Stimulated activated effector memory CD8-positive, alpha-beta T cell treated with anti-CD3 and anti-CD28 coated beads, Interleukin-12 subunit alpha, Interleukin-12 subunit beta, amount 100 ng/mL, for 72 hours (primary cell): ENCODE data around the gene ITPR3.

Experiments
- ATAC-seq: fragments of 150-1000 bp; cut with Tn5 transposase; 2 replicates; pipeline ENCODE4 v1.10.0; 2021
- DNase-seq, 2 donors: peaks; one replicate each; pipeline ENCODE4 v3.0.0; 2021 to 2022; ENCODE audit warnings: low spot score in 2 of 2
- H3K27ac Mint-ChIP-seq: one replicate; pipeline ENCODE4 v1.8.0; 2022; ENCODE audit warnings: mild to moderate bottlenecking, mixed read lengths
- H3K36me3 Mint-ChIP-seq: one replicate; pipeline ENCODE4 v1.8.0; 2022; ENCODE audit warnings: mild to moderate bottlenecking, mixed read lengths
- H3K4me1 Mint-ChIP-seq: one replicate; pipeline ENCODE4 v1.8.0; 2022; ENCODE audit warnings: mixed read lengths
- H3K4me3 Mint-ChIP-seq: one replicate; pipeline ENCODE4 v1.8.0; 2022; ENCODE audit warnings: mild to moderate bottlenecking, mixed read lengths
- H3K9me3 Mint-ChIP-seq: one replicate; pipeline ENCODE4 v1.8.0; 2022; ENCODE audit warnings: mixed read lengths

Gene ITPR3

DNA sequence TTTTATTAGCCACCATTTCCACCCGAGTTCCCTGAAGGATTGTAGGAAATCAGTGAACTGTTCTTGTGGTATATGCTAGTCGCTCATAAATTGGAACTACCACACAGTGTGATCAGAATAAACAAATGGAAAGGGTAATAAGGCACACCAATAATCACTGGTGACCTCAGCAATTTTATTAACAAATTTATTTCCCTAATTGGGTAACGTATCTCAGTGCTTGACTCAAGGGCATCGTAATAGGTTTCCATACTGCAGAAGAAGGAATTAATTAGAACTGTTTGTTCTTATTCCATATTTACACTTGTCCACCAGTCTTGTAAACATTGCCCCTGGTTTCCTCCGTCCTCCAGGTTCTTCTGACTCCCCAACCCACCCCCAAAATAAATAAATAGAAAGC lies 100.4 kb downstream of the ITPR3 start:
- no peaks in the 10 kb centered on the region for H3K9me3 Mint-ChIP-seq
- no peaks in the 10 kb centered on the region for H3K4me1 Mint-ChIP-seq
- DNase-seq (no peak), ATAC-seq (no peak)
- H3K36me3 Mint-ChIP-seq: no peaks in the 10 kb centered on the region
- H3K4me3 Mint-ChIP-seq: no peak overlapping the region
- H3K27ac Mint-ChIP-seq: no peak overlapping the region

DNA sequence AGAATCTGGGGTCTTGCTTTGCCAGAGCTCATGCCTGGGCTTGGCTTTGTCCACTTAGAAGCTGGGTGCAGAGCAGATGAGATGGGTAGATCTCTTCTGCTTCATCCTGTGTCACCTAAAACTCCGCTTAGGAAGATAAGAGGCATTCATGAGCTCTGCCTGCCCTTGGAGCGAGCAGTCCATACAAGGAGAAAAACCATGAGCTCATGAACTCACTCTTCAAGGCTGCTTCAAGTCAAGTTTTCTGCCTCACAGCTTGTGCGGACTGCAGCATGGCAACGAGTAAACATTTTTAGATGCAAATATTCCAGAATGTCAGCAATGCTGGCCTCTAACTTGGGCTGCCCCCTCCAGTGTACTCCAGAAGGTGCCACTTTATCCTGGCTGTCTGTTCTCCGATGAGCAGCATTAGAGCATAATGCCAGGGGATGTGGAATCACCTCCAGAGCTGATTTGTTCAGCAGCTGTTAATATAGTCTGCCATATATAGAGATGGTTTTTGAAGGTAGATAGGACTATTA lies 101.0 kb downstream of the ITPR3 start:
- no peaks in the 10 kb centered on the region for H3K36me3 Mint-ChIP-seq
- no peak overlapping the region for H3K4me3 Mint-ChIP-seq
- no peak for ATAC-seq
- H3K9me3 Mint-ChIP-seq: no peaks in the 10 kb centered on the region
- DNase-seq: no peak
- H3K27ac Mint-ChIP-seq: no peak overlapping the region
- no peaks in the 10 kb centered on the region for H3K4me1 Mint-ChIP-seq

DNA sequence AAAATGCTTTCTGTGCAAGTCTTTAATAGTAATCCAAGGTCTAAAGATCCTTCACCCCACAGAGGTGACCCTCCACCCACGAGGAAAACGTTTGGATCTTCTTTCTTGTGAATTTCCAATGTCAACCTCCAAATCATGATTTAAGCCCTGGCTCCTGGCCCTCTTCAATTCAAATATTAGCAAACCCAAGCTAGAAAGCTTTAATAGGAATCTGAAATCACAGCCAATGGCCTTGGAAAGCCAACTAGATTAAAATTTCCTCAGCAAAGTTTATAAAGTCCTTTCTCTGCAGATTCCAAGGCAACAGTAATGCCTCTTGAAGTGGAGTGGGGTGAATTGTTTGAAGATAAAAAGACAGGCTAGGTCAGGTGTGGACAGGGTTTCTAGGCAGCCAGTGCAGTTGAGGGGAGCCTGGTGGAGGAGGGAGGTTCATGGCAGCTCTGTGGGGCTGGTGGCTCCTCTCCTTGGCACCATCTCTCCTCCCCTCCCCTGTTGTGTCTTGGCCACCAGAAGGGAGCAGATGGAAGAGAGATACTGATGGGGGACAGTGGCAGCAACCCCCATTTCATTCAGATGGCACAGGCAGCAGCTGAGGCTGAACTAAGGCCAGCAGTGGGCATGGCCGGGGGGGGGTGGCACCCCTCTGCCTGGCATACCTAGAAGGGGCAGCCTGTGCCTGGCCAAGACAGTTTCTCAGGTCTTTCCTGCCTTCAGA lies 102.4 kb downstream of the ITPR3 start:
- no peaks in the 10 kb centered on the region for H3K9me3 Mint-ChIP-seq
- no peak overlapping the region for H3K4me3 Mint-ChIP-seq
- no peaks in the 10 kb centered on the region for H3K4me1 Mint-ChIP-seq
- no peaks in the 10 kb centered on the region for H3K36me3 Mint-ChIP-seq
- H3K27ac Mint-ChIP-seq: no peak overlapping the region
- DNase-seq: no peak
- ATAC-seq: no peak

DNA sequence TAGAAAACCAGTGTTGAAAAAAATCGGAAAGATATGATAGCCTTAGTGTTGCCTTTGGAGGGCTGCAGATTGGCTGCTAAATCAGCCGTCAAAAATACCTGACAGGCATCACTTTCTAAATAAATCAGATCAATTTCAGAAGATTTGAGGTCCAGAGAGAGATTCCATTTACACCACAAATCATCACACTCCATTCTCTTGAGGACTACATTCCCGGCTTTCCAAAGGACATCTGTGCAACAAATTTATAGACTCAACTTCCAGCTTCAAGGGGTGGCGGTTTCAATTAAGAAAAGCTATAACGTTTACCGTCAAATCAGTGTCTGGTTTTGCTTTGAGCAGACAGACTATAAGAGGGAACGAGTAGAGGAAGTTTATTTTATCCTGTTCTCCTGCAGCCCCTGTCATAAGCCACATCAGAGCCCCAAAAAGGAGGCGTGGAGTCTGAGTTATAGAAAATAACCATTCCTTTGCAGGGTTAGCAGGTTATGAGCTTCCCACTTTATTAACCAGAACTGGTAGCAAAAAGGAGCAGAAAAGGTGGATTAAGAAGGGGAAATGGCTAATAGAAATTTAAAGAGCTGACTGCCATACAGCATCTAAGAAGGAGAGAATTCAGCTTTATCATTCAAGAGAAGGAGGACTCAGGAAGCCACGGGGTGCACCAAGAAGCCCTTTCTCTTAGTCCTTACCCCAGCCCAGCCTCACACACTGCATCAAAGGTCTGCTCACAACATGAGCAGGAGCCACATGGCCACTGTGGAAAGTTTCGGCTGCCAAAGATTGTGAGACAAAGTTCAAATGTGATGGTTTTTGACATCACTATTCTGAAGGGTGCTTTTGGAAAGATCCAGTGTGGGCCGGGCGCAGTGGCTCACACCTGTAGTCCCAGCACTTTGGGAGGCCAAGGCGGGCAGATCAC lies 103.2 kb downstream of the ITPR3 start:
- DNase-seq (no peak), ATAC-seq (no peak)
- Mint-ChIP-seq H3K4me1 (no peaks in the 10 kb centered on the region), H3K27ac (no peak overlapping the region), H3K36me3 (no peaks in the 10 kb centered on the region), H3K4me3 (no peak overlapping the region), H3K9me3 (no peaks in the 10 kb centered on the region)

DNA sequence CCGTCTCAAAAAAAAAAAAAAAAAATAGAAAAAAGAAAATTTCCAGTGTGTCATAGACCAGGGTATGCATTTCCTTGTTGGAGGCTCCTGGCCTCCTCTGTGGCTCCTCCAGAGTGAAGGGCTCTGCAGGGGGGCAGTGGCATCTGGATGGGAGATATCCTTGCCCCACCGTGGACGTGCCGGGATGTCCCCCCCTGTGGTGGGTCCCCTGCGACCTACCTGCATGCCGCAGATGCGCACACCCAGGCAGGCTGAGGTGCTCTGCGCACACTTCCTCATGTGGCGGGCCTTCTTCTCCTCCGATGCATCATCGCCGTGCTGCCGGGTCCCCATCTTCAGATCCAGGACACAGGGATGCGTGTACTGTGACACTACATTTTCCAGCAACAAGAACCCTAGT lies 104.1 kb downstream of the ITPR3 start:
- Mint-ChIP-seq H3K4me1 (no peaks in the 10 kb centered on the region), H3K36me3 (no peaks in the 10 kb centered on the region), H3K4me3 (no peak overlapping the region), H3K9me3 (no peaks in the 10 kb centered on the region), H3K27ac (no peak overlapping the region)
- ATAC-seq: no peak
- no peak for DNase-seq

DNA sequence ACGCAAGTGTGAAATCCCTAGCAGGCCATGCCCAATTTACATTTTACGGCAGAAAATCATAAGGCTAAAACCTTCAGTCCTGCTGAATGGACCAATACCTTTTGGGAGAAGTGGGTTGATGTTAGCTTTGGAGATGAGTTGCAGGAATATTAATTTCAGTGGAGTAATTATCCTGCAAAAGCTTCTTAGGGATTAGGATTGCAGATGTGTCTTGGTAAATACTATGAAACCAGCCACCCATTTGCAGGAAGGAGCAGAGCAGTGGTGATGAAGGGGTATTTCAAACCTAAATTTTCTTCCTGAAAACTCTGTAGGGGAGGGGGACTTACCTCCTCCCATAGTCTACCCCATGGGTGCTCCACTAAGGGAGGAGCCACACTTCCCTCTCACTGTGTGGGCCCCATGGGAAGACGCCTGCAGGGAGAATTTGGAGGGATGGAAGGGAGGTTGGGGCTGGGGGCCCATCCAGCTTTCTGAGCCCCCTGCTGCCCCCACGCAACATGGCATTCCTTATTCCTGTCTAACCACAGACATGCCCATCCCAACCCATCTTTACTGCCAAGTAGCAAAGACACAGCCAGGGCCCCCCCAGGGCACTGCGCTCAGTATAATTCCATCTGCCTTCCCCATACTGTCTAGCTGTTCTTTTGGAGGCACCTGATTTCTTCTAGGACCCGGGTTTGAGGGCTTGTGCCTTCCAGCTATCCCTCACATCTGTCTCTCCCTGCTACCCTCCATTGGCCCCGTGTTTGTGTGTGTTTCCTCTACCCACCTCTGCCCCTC lies 105.0 kb downstream of the ITPR3 start:
- H3K27ac Mint-ChIP-seq: no peak overlapping the region
- H3K4me1 Mint-ChIP-seq: no peaks in the 10 kb centered on the region
- no peak overlapping the region for H3K4me3 Mint-ChIP-seq
- no peak for ATAC-seq
- DNase-seq: no peak
- H3K36me3 Mint-ChIP-seq: no peaks in the 10 kb centered on the region
- no peaks in the 10 kb centered on the region for H3K9me3 Mint-ChIP-seq

DNA sequence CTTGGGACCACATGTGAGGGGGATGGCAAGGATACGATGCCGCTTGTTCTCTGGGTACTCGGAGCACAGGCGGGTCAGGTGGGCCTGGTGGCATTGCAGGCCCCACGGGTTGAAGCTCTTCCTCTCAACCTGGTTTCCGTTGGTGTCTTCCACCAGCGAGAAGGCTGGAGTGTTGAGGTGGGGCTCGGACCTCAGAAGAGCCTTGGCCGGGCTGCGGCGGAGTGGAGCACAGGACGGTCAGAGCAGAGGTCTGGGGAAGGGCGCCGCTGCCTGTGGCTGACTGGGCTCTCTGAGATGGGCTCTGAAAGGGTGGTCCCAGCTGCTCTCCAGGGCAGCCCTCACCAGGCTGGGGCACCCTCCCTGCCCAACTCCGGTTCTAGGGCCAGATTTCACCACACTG lies 105.6 kb downstream of the ITPR3 start:
- H3K4me3 Mint-ChIP-seq: no peak overlapping the region
- no peak for DNase-seq
- no peaks in the 10 kb centered on the region for H3K9me3 Mint-ChIP-seq
- H3K4me1 Mint-ChIP-seq: no peaks in the 10 kb centered on the region
- H3K36me3 Mint-ChIP-seq: no peaks in the 10 kb centered on the region
- ATAC-seq: no peak
- no peak overlapping the region for H3K27ac Mint-ChIP-seq

DNA sequence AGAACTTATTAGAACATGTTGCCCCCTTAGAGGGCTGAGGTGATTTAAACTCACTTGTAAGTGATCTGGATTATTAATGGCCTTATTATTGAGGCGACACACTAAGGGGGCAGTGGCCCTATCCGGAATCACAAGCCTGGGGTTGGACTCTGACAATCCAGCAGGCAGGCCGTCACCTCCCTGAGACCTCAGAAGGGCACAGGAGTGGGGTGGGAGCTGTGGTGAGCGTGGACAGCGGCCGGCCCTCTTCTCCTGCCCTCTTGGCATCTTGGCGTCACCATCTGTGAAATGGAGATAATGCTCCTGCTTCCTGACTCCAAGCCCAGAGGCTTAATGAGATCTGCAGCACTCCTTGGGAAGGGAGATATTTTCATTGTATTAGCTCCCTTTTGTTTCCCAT lies 106.0 kb downstream of the ITPR3 start:
- Mint-ChIP-seq H3K4me3 (no peak overlapping the region), H3K4me1 (no peaks in the 10 kb centered on the region), H3K9me3 (no peaks in the 10 kb centered on the region), H3K27ac (no peak overlapping the region), H3K36me3 (no peaks in the 10 kb centered on the region)
- no peak for DNase-seq
- ATAC-seq: no peak

DNA sequence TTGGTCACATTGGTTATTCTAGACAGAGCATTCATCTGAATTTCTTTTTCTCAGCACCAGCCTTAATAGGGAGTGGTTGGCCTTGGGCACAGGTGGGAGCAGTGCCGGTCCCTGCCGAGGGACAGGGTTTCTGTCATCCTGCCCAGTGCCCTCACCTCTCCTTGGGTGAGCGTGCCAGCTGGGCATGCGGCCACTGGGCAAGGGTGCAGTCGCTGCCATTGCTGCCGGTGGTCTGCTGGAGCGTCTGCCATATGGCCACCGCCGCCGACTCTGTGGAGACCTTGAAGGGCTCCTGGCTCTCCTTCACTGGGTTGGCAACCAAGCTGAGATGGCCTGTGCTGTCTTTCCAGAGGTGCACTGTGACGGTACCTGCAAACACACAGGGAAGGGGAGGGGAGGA lies 106.8 kb downstream of the ITPR3 start:
- Mint-ChIP-seq H3K4me1 (no peaks in the 10 kb centered on the region), H3K27ac (no peak overlapping the region), H3K36me3 (no peaks in the 10 kb centered on the region), H3K4me3 (no peak overlapping the region), H3K9me3 (no peaks in the 10 kb centered on the region)
- ATAC-seq (no peak), DNase-seq (no peak)

DNA sequence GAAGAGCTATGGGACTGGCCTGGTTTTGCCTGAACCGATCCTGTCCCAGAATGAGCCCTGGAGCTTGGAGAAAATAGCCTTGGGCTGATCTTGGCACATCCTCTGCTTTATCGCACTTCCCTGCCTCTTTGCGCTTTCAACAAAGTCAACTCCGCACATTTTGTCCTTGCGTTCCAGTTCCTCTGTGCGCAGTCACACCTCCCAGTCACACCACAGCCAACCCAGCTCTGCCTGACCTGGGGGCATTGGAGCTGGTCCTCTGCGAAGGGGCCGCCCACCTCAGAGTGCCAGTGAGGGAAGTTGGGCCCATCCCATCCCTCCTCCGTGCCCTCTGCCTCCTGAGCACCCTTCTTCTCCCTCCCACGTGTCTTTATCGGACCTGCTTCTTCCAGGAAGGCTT lies 107.3 kb downstream of the ITPR3 start:
- Mint-ChIP-seq H3K4me3 (no peak overlapping the region), H3K36me3 (no peaks in the 10 kb centered on the region), H3K9me3 (no peaks in the 10 kb centered on the region), H3K4me1 (no peaks in the 10 kb centered on the region), H3K27ac (no peak overlapping the region)
- DNase-seq: no peak
- ATAC-seq: no peak

DNA sequence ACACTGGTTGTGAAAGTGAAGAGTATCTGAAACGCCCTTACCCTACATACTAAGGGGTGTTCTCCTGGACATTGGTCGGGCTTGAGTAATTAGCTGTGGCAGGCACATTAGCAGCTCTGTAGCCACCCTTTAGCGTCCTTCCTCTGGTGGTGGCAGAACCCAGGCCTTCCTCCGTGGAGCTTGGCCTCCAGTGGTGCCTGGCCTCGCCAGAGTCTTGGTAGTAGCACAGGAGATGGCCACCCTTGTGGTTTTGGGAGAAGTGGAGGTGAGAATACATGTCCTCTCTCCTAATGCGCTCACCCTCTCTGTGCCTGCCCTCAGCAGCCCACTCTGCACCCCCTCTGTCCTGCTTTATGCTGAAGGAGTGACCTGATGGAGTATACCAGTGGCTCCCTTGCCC lies 107.9 kb downstream of the ITPR3 start:
- DNase-seq (no peak), ATAC-seq (no peak)
- Mint-ChIP-seq H3K27ac (no peak overlapping the region), H3K9me3 (no peaks in the 10 kb centered on the region), H3K36me3 (no peaks in the 10 kb centered on the region), H3K4me3 (no peak overlapping the region), H3K4me1 (no peaks in the 10 kb centered on the region)

DNA sequence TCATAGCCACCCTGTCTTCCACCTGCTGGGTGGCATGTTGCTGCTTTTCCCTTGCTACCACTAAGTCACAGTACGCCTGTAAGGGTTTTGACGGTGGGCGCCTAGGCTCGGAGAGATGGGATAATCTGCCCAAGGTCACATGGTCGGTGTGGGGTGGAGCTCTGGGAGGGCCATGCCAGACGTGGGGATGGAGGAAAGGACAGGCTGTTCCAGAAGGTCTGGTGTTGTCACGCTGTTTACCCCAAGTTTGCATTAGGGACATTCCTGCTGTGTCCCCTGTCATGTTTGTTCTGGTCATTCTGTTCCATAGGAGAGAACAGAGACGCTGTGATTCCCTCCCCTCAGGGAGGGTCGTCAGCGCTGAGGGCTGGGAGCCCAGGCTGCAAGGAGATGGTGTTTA lies 109.5 kb downstream of the ITPR3 start:
- Mint-ChIP-seq H3K4me3 (no peak overlapping the region), H3K36me3 (no peaks in the 10 kb centered on the region), H3K9me3 (no peaks in the 10 kb centered on the region), H3K27ac (peak overlapping the region; percentile 52), H3K4me1 (no peaks in the 10 kb centered on the region)
- DNase-seq: no peak
- no peak for ATAC-seq

DNA sequence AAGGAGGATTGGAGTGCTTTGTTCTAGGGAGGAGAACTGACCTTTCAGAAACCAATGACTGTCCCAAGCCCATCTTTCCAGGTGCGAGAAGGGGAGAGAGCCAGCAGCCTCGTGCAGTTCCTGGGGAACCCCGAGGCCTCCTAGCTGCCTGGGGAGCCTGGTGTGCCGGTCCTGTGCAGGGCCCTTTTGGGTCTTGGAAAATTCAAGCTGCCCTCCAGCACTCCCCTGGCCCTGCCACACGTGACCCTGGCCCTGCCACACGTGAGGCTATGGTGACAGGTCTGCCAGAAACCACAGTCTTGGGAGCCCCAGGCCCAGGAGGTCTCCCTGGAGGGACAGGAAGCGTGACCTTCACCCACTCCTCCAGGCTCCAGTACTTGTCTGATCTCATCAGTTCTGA lies 109.9 kb downstream of the ITPR3 start:
- Mint-ChIP-seq H3K27ac (peak overlapping the region; percentile 26), H3K4me3 (no peak overlapping the region), H3K9me3 (no peaks in the 10 kb centered on the region), H3K36me3 (no peaks in the 10 kb centered on the region), H3K4me1 (no peaks in the 10 kb centered on the region)
- DNase-seq: no peak
- no peak for ATAC-seq

DNA sequence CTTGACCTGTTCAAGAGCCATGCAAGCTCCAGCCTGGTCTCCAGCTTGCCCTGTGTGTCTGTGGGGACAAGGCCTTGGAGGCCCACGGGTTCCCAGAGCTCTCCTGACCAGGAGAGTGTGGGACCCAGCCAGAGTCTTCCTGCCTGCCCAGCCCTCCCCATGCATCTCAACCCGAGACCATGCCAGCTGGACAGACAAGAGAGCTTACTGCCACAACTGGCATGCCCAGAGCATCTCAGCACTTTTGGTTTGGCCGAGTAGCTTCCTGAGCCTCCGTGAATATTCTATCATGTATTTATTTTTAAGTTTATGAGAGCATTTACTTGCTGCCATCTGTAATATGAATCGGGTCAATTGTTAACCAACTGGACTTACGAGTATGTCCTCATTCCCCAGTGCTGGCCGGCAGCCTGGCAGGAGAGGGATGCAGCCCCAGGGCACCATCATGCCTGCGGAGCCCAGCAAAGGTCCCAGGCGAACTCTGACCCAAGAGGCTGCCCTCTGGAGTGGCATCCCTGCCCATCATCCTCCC lies 110.7 kb downstream of the ITPR3 start:
- DNase-seq (no peak), ATAC-seq (no peak)
- Mint-ChIP-seq H3K4me1 (no peaks in the 10 kb centered on the region), H3K27ac (peak overlapping the region; percentile 26), H3K9me3 (no peaks in the 10 kb centered on the region), H3K36me3 (no peaks in the 10 kb centered on the region), H3K4me3 (no peak overlapping the region)

DNA sequence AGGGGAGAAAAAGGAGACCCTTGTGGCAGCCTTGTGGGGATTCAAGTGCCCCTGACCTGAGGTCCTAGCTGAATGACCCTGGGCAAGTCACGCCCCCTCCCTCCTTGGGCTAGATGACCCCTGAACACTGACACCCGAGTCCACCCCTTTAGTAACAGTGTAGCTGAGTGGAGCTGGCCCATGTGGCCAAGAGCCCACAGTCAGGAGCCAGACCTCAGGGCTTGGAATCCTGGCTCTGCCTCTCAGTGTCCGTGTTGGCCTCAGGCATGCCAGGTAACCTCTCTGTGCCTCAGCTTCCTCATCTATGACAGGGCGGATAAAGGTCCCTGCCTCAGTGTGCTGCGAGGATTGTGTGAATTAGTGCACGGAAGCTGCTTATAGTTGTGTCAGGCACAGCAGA lies 111.3 kb downstream of the ITPR3 start:
- no peak overlapping the region for H3K4me3 Mint-ChIP-seq
- no peaks in the 10 kb centered on the region for H3K9me3 Mint-ChIP-seq
- no peak for ATAC-seq
- H3K27ac Mint-ChIP-seq: no peak overlapping the region
- DNase-seq: no peak
- H3K4me1 Mint-ChIP-seq: no peaks in the 10 kb centered on the region
- no peaks in the 10 kb centered on the region for H3K36me3 Mint-ChIP-seq
